AML-193 (cell line): ENCODE measurements around the gene TP73.

Experiments
- DNase-seq, 2 experiments: peaks; one replicate each; lab custom pipeline; 2025; lab: John Stamatoyannopoulos, UW

TP73 gene

DNA sequence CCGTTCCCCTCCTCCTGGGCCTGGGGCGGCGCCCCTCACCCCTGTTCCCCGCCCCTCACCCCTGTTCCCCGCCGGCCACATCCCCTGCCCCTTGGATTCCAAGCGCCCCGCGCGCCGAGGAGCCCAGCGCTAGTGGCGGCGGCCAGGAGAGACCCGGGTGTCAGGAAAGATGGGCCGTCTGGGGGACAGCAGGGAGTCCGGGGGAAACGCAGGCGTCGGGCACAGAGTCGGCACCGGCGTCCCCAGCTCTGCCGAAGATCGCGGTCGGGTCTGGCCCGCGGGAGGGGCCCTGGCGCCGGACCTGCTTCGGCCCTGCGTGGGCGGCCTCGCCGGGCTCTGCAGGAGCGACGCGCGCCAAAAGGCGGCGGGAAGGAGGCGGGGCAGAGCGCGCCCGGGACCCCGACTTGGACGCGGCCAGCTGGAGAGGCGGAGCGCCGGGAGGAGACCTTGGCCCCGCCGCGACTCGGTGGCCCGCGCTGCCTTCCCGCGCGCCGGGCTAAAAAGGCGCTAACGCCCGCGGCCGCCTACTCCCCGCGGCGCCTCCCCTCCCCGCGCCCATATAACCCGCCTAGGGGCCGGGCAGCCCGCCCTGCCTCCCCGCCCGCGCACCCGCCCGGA lies at the start of gene TP73:
TP73 (plus strand) TSS at position 587 of the 618 bp plus-strand sequence. CDS start 29,850 bp downstream, outside the sequence.
- DNase-seq = no peak

- no peak for DNase-seq
Observed at GRCh38 chr1:3603156-3603555, 49.2 kb upstream of the TP73 start.

- DNase-seq = no peak
Observed at GRCh38 chr1:3603571-3604467, 48.5 kb upstream of the TP73 start.

- no peak for DNase-seq
Observed at GRCh38 chr1:3604468-3604974, 47.8 kb upstream of the TP73 start.

- DNase-seq = no peak
Observed at GRCh38 chr1:3604997-3605823, 47.1 kb upstream of the TP73 start.

GRCh38 chr1:3606779-3607702 lies 45.3 kb upstream of the TP73 start:
- DNase-seq = no peak

- DNase-seq = no peak
Observed at GRCh38 chr1:3607703-3608065, 44.6 kb upstream of the TP73 start.

DNA sequence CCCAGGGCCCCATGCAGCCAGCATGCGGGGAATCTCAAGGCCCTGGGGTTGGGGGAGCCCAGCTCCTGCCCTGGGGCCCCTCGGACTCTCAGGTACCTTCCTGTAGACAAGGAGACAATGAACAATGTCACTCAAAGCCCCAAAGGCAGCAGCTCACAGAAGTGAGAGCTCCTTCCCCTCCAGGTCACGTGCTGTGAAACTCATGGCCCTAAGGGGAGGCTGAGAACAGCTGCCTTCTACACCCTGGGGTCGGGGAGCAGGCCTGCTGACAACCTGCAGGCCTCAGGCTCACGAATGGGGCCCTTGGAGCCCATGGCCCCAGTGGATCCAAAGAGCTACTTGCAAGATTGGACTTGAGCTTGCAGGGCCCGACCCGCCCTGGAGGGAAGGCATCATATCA lies 44.2 kb upstream of the TP73 start:
- no peak for DNase-seq

GRCh38 chr1:3609016-3609768 lies 43.1 kb upstream of the TP73 start:
- DNase-seq = peak in 1 of 2 experiments; percentile 12

GRCh38 chr1:3609769-3610526 lies 42.4 kb upstream of the TP73 start:
- DNase-seq = no peak

DNA sequence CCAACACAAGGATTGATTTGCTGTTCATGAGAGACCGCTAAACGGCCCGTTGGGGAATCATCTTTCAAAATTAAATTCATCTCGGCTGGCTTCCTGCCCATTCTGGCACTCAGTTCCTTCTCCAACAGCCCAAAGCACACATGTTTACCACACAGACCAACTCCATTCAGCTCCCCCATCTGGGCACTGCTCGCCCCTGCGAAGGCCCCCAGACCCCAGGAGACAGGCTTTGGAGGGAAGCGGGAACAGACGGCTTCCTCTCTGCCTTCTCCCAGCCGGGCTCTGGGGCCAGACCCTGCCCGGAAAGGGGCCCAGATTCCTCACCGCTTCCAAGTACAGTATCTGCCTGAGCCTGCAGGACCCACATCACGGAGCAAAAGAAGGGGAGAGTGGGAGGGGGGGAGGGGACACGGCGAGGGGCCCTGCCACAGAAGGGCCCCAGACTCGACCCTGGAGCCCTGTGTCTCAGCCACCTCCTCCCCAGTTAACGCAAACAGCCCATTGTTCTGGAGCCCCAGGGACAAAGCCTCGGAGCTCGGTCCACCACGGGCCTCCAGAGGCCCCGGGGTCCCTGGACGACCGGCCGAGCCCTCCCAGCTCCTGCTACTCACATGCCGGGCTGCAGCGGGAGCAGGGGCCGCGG lies 41.7 kb upstream of the TP73 start:
- DNase-seq = peak in 1 of 2 experiments; percentile 40

DNA sequence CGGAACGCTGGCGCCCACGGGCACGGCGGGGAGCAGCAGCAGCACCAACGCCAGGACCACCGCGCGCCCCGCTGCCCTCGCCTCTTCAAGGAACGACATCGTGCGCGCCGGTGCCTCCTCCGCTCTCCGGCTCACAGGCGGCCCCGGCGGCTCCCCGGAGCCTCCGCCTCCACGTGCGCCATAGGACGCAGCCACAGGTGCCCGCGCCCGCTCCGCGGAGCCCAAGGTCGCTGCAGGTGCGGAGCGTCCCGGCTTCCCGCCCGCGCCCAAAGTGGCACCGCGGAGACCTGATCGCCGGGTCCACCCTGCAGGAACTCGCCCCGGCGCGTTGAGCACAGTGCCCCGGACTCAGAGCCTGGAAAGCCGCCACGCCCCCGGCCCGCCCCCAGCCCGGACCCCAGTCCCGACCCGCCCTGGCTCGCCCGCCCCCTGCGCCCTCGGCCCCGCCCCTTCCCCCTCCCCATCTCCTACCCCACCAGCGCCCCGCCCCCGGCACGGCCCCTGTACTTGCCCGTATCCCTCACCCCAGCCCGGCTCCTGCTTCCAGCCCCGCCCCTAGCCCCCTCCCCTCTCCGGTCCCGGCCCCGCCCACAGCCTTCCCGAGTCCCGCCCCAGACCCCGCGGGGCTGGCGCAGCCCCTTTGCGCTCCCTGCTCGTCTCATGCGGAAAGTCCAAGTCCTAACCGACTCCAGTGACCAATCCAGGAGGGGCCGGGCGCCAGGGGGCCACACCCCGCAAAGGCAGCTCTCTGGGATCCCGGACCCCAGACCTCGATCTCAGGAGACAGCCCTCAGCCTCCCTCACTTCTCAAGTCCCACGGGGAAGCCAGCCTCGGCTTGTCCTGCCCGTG lies 40.9 kb upstream of the TP73 start, which contains the start of gene MEGF6:
MEGF6 (minus strand) TSS at position 339 of the 850 bp plus-strand sequence; CDS start at position 99, 240 bp downstream.
- DNase-seq = no peak

- no peak for DNase-seq
Observed at GRCh38 chr1:3612123-3612522, 40.2 kb upstream of the TP73 start.

DNA sequence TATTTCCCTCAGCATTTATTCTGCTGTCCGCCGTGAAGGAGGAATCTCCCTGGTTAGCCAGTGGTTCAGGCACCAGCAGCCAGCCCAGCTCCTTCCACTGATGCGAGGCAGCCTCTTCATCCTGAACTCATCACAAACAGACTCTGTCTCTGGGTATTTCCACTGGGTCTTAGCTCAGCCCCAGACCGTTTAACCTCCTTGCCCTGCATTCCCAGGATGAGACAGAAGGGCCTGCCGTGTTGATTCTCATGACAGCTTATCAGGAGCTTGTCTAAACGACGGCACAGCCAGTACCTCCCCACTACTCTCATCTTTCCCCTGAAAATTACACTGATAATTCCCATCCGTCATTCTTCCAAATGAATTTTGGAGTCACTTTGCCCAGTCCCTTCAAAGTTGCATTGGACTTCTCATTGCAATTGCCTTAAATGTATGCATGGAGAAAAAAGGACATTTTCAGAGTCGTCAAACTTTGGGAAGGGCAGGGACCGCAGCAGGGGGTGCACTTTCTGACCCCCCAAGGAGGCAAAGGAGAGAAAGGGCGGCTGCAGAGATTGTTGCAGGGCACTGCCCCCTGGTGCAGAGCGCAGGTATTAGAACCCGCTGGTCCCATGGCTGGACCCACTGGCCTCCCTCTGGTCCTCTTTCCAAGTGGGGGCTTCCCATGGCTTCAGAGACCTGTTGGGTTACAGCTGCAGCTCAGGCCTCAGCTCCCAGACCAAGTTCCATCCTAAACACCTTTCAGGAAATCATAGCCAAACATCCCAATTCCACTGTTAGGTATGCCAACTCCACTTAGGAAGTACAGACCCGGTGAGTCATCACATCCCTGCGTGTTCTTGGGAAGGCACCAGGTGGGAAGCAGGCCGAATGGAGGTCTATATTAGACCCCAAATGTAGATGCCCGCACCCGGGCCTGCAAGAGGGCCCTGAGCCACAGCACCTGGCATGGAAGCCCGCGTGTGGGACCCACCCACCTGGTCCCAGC lies 37.3 kb upstream of the TP73 start:
- no peak for DNase-seq

DNA sequence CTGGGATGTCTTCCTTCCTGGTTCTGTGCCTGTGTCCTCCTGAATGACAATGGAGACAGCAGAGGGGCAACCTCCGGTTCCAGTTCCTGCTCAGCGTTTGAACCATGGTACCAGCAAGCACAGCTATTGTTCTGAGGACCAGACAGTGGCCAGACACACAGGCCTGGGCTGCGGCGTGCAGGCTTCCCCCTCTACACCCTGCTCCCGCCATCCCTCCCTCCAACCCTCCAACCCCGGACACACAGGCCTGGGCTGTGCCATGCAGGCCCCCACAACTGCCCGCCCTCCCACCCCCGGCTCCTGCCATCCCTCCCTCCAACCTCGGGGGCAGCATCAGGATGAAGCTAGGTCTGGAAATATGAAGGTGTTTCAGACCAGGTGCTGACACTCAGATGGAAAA lies 35.5 kb upstream of the TP73 start:
- no peak for DNase-seq

GRCh38 chr1:3617806-3618345 lies 34.4 kb upstream of the TP73 start:
- no peak for DNase-seq

DNA sequence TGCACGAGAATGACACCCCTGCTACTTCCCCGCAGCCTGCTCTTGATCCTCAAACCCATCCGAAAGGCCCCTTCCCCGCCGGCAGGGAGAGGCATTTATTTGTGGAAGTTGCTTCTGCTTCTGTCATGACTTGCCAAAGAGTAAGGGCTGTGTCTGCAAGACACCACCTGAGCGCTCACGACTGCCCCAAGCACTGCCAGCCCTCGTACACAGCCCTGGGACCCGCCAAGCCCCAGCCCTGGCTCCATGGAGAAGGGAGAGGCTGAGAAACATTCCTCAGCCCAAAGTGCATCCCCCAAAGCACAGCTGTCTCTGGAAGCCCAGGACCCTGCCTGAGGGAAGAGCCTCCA lies 33.8 kb upstream of the TP73 start:
- DNase-seq = no peak
